Heart left ventricle (tissue), 13 donors: Measurements from ENCODE around the gene ANAPC10.

Experiments
- CTCF ChIP-seq, 12 donors: fragments of 200-600 bp; sonication (generic) in 4 of 12; IDR thresholded peaks; one replicate each; pipeline versions ENCODE4 v1.5.0 to v1.8.0; 2018 to 2022; ENCODE audit warnings: antibody characterized with exemption in 12 of 12, mild to moderate bottlenecking in 5 of 12
- POLR2A ChIP-seq, 2 donors: fragments of 450-650 bp; IDR thresholded peaks; one replicate each; pipeline ENCODE4 v1.6.1; 2017; ENCODE audit warnings: antibody characterized with exemption in 2 of 2, mild to moderate bottlenecking in 2 of 2, moderate library complexity in 2 of 2
- donor health status: ischemic (EF 13 %, LVEDD 7.1; RV severe dilation, severe dysfunction).
- donor health status: DM: no; HTN: yes; CAD: no.
- donor health status: DM: no; HTN: no; CAD: no.
- donor health status: ischemic (EF 25% LVEDD 6.9; RV normal size, moderate dysfunction).
- donor health status: ischemic (EF 25% LVEDD 5.7; RV mildly dilated, moderate dysfunction).
- donor health status: ischemic (EF 35%, LVEDD 5.7; RV mildly dilated, moderate dysfunction).
- donor health status: nonischemic (EF 11% LVEDD 7.7; RV severe dilation, severe dysfunction).
- donor health status: DM: yes; HTN: yes; CAD: no.
- donor health status: PGD.
- donor health status: ischemic (EF 29% LVEDD 5.4; RV normal size, mild dysfunction).
- donor health status: nonischemic (EF 23%, LVEDD 6.1; RV moderate dilation, normal function).

- TF ChIP-seq CTCF (IDR thresholded peaks at IDR 0.05) (peak in 1 of 12 donors; percentile 5), POLR2A (IDR thresholded peaks at IDR 0.05) (no peak)
These were observed 26.4 kb downstream of the ANAPC10 start for GRCh38 chr4:145071560-145071959.
